Ecto neural progenitor cell (in vitro differentiated cells): ENCODE data around the gene GPR162.

Source experiments
- DNase-seq: peaks from one replicate; pipeline ENCODE4 v3.0.0-alpha.2; 2018; ENCODE audit warnings: low spot score

The GPR162 gene

GRCh38 chr12:6823182-6824084 is 1.8 kb downstream of the GPR162 start:
- DNase-seq: peak; percentile 58

- peak; percentile 47 for DNase-seq
Measured at GRCh38 chr12:6824085-6824775, 2.6 kb downstream of the GPR162 start.

- DNase-seq: peak; percentile 56
Measured at GRCh38 chr12:6824901-6825381, 3.3 kb downstream of the GPR162 start.

GRCh38 chr12:6825398-6826124 is 3.9 kb downstream of the GPR162 start:
- DNase-seq: peak; percentile 97

GRCh38 chr12:6826125-6826733 is 4.6 kb downstream of the GPR162 start:
- peak; percentile 57 for DNase-seq

- no peak for DNase-seq
Measured at GRCh38 chr12:6826734-6827436, 5.3 kb downstream of the GPR162 start.

GRCh38 chr12:6827437-6827911 is 5.9 kb downstream of the GPR162 start:
- DNase-seq: peak; percentile 91

- peak; percentile 83 for DNase-seq
Measured at GRCh38 chr12:6827982-6828780, 6.6 kb downstream of the GPR162 start, which contains the start of gene P3H3. TSS of gene P3H3 (plus strand) at chr12:6828407. CDS start at chr12:6828441, 34 bp downstream.

GRCh38 chr12:6828781-6829535 is 7.3 kb downstream of the GPR162 start:
- peak; percentile 82 for DNase-seq

- DNase-seq: peak; percentile 83
Measured at GRCh38 chr12:6829536-6830220, 8.1 kb downstream of the GPR162 start.

GRCh38 chr12:6830286-6830890 is 8.8 kb downstream of the GPR162 start:
- no peak for DNase-seq

- DNase-seq: no peak
Measured at GRCh38 chr12:6830999-6831398, 9.4 kb downstream of the GPR162 start.

GRCh38 chr12:6831450-6831995 is 9.9 kb downstream of the GPR162 start:
- DNase-seq: no peak

GRCh38 chr12:6832125-6832524 is 10.5 kb downstream of the GPR162 start:
- DNase-seq: no peak

- no peak for DNase-seq
Measured at GRCh38 chr12:6833189-6833890, 11.7 kb downstream of the GPR162 start.

- DNase-seq: no peak
Measured at GRCh38 chr12:6834254-6834653, 12.6 kb downstream of the GPR162 start.

GRCh38 chr12:6834873-6835272 is 13.3 kb downstream of the GPR162 start:
- no peak for DNase-seq
